Activated CD4-positive, alpha-beta T cell treated with anti-CD3 and anti-CD28 coated beads for 4 hours (primary cell): ENCODE data around the gene MCUR1.
A peak's percentile ranks its signal among the peaks of the same experiment; 100 is the strongest.
"Not testable (repeated sequence)": the region's sequence is repeated elsewhere in the genome, so short reads cannot be mapped to it uniquely, and the experiment has no call there.

Source experiments
- DNase-seq, 2 donors: peaks; one replicate each; pipeline ENCODE4 v3.0.0-alpha.2; 2020

MCUR1 gene, protein sequence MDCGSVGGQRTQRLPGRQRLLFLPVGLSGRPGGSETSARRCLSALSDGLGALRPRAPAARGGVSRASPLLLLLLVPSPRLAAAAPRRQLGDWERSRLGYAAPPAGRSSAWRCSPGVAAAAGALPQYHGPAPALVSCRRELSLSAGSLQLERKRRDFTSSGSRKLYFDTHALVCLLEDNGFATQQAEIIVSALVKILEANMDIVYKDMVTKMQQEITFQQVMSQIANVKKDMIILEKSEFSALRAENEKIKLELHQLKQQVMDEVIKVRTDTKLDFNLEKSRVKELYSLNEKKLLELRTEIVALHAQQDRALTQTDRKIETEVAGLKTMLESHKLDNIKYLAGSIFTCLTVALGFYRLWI

DNA sequence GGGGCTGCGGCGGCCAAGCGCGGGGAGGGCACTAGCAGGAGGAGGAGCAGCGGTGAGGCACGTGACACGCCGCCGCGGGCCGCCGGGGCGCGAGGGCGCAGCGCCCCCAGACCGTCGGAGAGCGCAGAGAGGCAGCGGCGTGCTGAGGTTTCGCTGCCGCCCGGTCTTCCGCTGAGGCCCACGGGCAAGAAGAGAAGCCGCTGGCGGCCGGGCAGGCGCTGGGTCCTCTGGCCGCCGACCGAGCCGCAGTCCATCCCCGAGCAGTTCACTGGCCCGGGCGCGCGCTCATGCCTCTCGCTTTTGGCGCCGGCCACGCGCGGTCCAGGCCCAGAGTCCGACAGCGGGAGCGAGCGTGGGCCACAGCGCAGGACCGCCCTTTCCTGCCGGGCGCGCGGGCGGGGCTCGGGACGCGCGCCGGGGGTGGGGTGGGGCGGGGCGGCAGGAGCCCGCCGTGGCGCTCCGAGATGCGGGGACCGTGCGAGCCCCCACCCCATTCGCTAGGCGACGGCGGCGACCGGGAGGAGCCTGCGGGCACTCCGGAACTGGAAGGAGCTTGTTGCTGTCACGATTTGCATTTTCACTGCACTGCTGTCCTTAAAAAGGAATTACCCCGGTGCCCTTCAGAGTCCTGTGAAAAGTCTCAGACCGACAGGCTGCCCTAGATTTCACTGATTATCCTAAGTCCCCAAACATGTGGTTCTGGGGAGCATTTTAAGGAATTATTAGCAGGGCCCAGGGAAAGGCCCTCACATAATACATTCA lies at the start of gene MCUR1:
MCUR1 (minus strand) TSS at position 382 of the 762 bp plus-strand sequence; CDS start at position 254, 128 bp downstream.
- DNase-seq, result peak; percentile 72 to 76

DNA sequence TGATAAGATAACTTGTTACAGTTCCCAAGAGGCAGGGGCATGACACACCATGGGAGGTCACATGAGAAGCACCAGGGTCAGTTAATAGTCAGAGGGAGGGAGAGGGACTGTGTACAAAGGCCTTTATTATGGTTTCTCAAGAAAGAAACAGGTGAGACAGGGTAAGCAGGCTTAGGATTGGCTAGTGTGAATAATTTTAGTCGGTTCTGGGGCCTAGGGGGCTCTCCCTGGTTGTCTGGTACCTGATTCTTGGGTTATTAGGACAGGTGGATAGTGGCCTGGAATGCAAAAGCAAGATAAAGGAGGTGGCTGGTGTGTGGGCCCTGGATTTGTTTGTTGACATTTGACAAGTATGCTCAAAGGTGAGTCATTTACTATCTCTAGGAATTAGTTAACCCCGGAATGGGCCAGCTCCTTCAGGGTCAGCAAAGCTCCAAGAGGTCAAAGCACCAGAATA lies 49.4 kb upstream of the MCUR1 start:
- no peak for DNase-seq

DNA sequence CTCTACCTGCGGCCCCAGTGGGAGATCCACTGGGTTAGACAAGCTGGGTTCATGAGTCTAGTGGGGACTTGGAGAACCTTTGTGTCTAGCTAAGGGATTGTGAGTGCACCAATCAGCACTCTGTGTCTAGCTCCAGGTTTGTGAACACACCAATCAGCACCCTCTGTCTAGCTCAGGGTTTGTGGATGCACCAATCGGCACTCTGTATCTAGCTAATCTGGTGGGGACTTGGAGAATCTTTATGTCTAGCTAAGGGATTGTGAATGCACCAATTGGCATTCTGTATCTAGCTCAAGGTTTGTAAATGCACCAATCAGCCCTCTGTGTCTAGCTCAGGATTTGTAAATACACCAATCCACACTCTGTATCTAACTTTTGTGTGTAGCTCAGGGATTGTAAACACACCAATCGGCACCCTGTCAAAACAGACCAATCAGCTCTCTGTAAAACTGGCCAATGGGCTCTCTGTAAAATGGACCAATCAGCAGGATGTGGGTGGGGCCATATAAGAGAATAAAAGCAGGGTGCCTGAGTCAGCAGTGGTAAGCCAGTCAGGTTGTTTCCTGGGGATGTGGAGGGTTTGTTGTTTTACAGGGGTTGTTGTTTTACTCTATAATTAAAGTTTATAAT lies 46.3 kb upstream of the MCUR1 start:
- not testable (repeated sequence) for DNase-seq

DNA sequence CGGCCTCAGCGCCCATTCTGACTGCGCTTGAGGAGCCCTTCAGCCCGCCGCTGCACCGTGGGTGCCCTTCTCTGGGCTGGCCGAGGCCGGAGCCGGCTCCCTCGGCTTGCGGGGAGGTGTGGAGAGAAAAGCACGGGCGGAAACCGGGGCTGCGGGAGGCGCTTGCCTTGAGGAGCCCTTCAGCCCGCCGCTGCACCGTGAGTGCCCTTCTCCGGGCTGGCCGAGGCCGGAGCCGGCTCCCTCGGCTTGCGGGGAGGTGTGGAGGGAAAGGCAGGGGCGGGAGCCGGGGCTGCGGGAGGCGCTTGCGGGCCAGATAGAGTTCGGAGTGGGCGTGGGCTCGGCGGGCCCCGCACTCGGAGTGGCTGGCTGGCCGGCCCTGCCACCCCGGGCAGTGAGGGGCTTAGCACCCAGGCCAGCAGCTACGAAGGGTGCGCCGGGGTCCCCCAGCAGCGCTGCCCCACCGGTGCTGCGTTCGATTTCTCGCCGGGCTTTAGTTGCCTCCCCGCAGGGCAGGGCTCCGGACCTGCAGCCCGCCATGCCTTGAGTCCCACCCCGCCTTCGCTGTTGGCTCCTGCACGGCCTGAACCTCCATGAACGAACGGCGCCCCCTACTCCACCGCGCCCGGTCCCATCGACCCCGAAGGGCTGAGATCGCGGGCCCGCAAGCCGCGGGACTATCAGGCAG lies 45.7 kb upstream of the MCUR1 start:
- no peak for DNase-seq

DNA sequence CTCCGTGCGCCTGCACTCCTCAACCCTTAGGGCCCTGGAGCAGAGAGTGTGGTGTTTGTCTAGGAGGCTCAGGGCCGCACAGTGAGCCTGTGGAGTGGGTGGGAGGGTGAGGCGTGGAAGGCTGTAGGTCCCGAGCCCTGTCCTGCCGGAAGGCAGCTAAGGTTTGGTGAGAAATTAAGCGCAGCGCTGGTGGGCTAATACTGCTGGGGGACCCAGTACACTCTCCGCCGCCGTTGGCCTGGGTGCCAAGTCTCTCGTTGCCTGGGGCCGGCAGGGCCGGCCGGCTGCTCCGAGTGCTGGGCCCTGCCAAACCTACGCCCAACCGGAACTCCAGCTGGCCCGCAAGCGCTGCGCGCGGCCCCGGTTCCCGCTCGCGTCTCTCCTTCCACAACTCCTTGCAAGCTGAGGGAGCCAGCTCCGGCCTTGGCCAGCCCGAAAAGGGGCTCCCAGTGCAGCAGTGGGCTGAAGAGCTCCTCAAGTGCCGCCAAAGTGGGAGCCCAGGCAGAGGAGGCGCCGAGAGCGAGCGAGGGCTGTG lies 40.4 kb upstream of the MCUR1 start:
- no peak for DNase-seq

DNA sequence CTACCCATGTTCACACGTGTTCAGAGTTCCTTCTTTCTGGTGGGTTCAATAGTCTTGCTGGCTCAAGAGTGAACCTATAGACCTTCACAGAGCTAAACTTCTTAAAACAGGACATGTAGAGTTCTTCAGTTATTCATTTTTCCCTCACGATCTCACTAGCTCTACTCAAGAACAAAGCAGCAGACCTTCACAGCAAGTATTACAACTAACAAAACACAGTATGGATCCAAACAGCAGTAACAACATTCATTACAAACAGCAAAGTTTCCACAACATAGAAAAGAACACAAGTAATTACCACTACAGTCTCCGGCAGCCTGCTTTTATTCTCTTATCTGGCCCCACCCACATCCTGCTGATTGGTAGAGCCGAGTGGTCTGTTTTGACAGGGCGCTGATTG lies 39.5 kb upstream of the MCUR1 start:
- DNase-seq, result no peak

DNA sequence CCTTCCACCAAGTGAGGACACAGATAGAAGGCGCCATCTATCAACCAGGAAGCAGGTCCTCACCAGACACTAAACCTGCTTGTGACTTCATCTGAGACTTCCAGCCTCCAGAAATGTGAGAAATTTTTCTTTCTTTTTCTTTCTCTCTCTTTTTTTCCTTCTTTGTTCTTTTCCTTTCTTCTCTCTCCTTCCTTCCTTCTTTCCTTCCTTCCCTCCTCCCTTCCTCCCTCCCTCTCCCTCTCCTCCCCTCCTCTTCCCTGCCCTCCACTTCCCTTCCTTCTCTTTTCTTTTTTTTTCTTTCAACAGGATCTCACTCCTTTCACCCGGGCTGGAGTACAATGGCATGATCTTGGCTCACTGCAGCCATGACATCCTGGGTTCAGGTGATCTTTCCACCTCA lies 37.4 kb upstream of the MCUR1 start:
- DNase-seq, result no peak

DNA sequence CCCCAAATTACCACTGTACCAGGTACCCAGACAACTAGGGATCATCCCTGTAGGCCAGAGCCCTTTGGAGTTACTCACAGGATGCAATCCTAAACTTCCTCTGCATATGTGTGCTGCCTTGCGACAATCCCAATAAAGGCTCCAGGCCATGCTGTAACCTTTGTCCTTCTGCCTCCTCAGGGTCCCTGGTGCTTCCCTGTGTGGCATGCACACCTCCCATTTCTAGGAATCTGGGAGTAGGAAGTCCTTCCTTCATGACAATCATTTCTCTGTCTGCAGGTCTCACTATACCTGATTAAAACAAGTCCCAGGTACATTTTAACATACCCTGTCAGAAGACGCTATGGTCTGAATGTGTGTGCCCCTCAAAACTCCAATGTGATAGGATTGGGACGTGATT lies 37.0 kb upstream of the MCUR1 start:
- no peak for DNase-seq

DNA sequence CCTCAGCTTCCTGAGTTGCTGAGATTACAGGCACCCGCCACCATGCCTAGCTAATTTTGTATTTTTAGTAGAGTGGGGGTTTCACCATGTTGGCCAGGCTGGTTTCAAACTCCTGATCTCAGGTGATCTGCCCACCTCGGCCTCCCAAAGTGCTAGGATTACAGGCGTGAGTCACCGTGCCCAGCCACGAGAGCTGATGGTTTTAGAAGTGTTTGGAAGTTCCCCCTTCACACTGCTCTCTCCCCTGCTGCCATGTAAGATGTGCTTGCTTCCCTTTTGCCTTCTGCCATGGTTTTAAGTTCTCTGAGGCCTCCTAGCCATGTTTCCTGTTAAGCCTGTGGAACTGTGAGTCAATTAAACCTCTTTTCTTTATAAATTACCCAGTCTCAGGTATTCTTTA lies 36.3 kb upstream of the MCUR1 start:
- not testable (repeated sequence) for DNase-seq

DNA sequence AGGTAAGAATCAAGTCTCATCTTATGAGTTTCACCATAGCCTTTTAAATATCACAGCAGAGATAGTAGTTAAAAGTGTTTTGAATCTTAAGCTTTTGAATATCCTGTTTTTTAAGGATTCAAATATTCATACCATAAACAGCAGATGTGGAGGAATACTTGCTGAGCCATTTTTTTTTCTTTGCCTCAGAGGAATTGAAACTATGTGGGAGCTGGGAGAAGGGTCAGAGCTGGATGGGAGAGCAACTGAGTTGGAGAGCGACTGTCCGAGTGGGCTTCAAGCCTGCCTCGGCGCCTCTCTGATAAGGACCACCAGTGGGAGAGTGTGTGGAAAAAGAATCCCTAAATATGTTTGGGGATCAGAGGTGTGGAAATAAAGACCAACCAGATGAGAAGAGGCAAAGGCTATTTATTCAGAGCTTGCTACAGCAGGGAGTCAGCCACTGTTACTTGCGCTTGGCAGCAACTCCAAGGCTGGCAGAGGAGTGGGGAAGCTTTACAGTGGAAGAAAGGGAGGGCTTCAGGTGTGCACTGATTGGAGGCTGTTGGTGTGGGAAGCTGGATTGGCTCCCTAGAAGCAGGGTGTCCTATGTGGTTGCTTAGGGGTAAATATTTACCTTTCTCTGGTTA lies 34.3 kb upstream of the MCUR1 start:
- no peak for DNase-seq

DNA sequence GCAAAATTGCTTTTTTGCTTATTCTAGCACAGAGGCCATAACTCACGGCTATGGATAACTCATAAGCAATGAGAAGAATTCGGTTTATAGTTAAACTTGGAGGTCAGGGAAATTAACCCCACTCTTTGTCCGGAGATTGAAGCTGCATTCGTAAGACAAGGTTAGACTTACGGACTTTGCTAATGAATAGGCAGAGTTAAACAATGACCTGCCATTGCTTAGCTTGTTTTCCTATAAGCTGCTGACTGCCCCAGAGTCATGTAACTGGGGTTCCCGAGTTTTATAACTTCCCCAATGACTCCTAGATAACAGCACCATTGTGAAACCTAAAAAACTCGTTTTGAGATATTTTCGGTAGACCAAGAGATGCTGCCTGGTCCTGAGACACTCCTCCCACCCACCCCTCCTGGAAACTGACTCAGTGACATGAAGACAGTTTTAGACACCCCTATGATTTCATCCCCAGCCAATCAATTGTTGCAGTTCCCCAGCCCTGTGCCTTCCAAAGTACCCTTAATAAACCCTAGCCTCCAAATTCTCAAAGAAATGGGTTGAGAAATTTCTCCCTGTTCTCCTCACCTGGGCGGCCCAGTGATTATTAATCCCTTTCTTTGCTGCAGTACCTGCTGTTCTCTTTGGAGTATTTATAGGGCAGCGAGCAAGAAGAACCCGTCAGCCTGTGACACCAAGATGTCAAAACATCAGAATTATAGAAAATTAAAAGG lies 33.1 kb upstream of the MCUR1 start:
- DNase-seq, result no peak

DNA sequence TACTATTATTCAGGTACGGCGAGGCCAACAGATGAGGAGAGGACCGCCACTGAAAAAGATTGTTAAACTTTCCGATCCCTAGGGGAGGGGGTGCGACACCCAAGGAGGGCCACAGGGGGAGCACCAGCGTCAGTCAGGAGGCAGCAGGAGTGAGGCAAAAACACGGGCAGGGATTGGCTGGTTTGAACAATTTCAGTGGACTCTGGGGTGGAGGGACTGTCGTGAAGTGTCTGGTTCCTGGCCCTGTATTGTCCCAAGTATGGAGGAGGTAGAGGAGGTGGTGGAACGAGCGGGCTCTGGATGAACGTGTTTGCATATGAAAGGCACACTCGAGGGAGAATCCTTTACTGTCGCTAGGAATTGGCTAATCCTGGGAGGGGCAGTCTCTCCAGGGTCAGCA lies 32.5 kb upstream of the MCUR1 start:
- no peak for DNase-seq

DNA sequence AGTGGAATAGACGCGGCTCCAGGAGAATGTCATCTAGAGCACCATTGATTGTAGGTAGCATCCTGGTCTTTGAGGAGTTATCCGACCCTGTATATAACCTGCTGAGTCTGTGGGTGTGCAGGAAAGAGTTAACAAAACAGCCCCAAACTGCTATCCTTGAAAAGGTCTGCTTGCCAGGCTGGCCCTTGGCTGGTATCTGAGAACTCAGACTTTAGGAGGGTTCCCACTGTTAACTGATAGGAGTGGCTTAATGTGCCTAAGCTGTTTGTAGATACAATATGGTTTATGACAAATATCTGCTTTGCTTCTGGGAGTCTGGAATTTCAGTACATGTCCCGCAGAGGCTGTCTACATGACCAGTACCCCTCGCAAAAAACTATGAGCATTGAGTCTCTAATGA lies 27.6 kb upstream of the MCUR1 start:
- DNase-seq, result no peak

DNA sequence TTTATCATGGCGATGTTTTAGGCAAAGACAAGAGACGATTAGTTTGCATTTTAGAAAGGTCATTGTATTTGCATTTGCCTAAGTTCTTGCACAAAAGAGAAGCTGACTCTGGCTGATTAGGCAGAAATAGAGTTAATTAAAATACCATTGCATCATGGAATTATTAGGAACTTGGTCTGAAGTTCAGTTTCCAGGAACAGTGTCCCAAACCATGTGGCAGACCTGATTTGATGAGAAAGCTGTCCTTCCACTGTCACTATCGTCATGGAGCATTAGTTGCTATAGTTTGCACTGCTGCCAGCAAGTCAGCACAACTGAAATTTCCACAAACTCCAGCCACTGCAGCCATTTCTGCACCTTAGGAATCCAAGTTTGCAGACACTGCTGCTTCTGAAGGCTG lies 24.3 kb upstream of the MCUR1 start:
- no peak for DNase-seq

DNA sequence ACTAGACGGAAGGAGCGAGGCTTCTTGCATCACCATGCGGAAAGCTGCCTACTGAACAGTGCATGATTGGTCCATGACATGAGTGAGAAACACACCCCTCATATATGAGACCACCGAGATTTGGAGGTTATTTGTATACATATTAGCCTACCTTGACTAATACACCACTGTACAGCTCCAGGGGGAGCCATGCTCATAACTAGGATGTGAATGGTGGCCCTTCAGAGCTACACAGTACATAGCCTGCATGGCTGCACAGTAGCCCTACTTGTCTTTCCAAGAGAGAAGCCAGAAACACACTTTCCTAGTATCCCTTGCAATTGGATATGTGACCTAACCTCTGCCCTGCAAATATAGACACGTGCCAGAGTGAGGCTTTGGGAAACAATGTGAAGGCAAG lies 21.8 kb upstream of the MCUR1 start:
- no peak for DNase-seq

DNA sequence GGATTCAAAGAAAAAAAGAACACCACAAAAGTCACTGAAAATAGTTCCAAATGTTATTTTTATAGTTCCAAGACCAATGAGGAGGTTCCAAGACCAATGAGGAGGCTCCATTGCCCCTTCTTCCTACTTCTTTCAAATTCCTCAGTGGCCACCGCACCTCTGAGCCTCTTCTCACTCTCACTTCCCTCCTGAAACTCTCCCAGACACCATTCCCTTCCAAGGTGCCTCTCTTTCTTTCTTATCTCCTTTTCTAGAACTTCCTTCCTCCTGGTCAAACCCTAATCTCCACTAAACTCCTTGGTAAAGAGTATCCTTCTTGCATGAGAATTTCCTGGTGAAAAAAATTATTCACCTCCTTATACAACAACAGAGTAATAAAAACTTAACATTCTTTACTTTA lies 20.4 kb upstream of the MCUR1 start:
- no peak for DNase-seq

DNA sequence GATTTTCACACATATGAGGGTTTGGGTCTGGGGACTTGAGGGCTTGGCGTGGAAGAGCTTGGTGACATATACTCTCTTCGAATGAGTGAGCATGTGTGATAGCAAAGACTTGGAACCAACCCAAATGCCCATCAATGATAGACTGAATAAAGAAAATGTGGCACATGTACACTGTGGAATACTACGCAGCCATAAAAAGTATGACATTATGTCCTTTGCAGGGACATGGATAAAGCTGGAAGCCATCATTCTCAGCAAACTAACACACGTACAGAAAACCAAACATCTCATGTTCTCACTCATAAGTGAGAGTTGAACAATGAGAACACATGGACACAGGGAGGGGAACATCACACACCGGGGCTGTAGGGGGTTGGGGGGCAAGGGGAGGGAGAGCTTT lies 19.7 kb upstream of the MCUR1 start:
- DNase-seq, result not testable (repeated sequence)

DNA sequence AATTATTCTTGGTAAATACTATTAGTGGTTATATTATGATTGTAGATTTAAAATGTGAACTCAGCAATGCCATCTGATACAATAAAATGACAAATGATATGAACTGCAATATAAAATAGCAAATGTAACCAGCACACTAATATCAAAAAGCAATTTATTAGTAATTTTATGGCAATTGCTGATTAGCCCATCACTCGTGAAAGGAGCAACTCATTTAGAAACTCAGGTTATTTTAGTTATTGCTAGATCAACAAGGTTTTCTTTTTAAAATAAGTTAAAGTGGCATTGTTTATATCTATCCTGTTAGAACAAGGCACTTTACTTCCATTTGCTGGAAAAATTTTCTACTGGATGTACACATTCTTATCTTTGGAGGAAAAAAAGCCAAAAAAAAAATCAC lies 18.4 kb upstream of the MCUR1 start:
- no peak for DNase-seq

DNA sequence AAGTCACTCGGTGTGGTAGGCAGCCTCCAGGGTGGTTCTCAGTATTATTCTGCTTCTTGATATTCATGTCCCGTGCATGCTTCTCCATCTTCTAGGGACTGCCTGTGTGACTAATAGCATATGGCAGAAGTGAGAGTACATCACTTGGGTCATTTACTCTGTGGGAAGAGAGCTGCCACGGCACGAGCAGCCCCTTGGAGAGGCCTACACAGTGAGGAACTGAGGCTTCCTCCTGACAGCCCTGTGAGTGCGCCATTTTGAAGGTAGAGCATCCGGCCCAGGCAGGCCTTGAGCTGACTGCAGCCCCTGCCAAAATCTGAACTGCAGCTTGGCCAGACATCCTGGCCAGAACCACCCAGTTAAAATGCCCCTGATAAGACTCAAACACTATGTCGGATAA lies 17.3 kb upstream of the MCUR1 start:
- no peak for DNase-seq

DNA sequence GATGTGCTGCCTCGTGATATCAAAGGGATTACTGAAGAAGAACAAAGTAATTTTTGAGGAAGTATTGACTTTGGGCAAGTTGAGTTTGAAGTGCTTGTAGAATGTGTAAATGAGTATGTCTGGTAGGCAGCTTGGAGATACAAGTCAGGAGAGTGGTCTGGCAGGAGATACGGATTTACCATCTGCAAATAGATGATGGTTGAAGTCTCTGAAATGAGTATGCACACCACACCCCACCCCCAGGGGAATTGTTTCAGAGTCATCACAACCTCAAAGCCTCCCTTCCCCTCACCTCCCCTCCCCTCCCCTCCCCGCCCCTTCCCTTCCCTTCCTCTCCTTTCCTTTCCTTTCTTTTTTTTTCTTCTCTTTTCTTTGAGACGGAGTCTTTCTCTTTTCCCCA lies 16.4 kb upstream of the MCUR1 start:
- DNase-seq, result no peak

DNA sequence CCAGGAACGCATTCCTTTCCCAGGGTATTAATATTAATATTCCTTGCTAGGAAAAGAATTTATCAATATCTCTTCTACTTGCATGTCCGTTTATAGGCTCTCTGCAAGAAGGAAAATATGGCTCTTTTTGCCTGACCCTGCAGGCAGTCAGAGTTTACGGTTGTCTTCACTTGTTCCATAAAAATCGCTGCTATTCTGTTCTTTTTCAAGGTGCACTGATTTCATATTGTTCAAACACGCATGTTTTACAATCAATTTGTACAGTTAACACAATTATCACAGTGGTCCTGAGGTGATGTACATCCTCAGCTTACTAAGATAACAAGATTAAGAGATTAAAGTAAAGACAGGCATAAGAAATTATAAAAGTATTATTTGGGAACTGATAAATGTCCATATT lies 15.1 kb upstream of the MCUR1 start:
- DNase-seq, result not testable (repeated sequence)
